GM10266 (cell line): Measurements from ENCODE around the gene TMEM127.
"Not testable (repeated sequence)": the region's sequence is repeated elsewhere in the genome, so short reads cannot be mapped to it uniquely, and the experiment has no call there.

ENCODE experiments used
- DNase-seq: peaks from one replicate; pipeline ENCODE4 v3.0.0; 2012; ENCODE audit errors: extremely low spot score
- TF ChIP-seq, protein P1 (sequence below): IDR thresholded peaks from 2 replicates; pipeline ENCODE4 v1.5.1; 2012; ENCODE audit warnings: mild to moderate bottlenecking, low read depth; ENCODE audit not compliant: control insufficient read depth, insufficient read depth; ENCODE audit errors: missing control alignments

The TMEM127 gene

DNA sequence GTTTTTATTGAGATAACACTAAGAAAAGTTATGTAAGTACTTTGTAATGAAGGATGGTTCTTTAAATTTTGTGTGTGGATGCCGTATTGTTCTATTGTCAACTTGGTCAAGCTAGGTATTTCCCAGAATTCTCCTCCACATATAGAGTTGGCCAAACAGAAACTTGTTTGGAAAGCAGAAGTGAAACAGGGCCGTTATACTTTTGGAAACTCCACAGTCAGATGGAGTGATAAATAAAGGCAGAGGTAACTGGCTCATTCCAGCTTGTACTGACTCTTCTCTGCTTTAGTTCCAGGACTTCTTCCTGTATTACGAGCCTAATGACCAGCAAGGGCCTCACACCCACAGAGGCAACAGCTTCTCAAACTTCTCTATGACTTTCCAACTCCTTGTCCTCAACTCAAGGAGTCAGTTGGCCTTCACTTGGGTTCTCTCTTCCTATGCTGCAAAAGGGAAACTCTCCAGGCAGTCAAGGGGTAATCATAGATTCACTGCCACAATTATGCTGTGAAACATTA is 40.7 kb downstream of the TMEM127 start:
- TF ChIP-seq, protein P1, sequence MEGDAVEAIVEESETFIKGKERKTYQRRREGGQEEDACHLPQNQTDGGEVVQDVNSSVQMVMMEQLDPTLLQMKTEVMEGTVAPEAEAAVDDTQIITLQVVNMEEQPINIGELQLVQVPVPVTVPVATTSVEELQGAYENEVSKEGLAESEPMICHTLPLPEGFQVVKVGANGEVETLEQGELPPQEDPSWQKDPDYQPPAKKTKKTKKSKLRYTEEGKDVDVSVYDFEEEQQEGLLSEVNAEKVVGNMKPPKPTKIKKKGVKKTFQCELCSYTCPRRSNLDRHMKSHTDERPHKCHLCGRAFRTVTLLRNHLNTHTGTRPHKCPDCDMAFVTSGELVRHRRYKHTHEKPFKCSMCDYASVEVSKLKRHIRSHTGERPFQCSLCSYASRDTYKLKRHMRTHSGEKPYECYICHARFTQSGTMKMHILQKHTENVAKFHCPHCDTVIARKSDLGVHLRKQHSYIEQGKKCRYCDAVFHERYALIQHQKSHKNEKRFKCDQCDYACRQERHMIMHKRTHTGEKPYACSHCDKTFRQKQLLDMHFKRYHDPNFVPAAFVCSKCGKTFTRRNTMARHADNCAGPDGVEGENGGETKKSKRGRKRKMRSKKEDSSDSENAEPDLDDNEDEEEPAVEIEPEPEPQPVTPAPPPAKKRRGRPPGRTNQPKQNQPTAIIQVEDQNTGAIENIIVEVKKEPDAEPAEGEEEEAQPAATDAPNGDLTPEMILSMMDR = no peak
- peak; percentile 44 for DNase-seq

DNA sequence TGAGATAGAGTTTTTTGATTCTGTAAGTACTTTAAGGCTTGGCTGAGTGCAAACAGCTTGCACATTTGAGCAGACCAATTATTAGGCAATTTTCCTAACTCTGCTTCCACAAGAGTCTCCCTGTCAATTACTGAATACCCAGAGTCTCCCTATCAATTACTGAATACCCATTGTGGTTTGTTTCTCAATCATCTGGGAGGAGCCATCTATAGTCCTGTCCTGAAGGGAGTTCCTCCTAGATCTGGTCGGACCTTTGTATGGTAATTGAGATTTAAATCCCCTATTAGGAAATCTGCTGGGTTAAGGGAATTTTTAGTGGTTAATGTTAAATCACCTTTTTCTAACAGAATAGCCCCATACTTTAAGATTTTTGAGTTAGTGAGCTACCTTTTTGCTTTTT is 44.7 kb downstream of the TMEM127 start:
- not testable (repeated sequence) for DNase-seq

DNA sequence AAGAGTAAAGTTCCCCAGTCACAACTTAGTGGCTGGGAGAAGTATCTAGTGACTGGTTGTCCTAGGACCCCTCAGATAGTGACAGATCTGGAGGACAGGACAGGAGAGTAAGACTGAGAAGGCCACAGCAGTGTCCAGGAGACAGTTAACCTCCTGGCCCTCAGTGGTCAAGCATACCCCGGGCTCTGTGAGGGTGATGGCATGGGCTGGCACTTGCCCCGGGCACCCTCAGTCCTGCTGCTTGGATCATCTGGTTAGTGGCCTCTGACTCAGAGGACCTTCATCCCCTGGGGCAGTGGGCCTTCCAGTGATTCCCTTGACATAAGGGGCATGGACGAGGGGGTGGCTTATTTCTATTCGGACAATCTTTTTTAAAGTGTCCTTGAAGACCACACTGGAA is 45.8 kb downstream of the TMEM127 start:
- DNase-seq = not testable (repeated sequence)

GRCh38 chr2:96218508-96219131 is 47.2 kb downstream of the TMEM127 start:
- DNase-seq = no peak
- TF ChIP-seq, protein P1 = no peak

DNA sequence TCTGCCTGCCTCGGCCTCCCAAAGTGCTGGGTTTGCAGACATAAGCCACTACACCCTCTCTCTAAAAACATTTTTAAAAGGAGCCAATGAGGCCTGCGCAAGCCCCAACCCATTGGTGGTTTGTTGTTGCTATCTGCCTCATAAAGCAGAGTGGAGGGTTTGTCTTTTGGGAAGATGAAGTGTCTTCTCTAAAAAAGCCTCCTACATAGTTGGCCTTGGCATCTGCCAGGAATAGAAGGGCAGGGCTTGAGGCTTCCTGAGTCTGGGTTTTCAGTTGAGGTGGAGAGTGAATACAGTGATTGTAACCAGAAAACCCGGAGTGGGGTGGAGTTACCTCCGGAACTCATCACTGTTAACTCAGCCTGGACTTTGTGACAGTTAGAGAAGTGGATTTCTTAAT is 51.2 kb downstream of the TMEM127 start:
- DNase-seq = no peak
- TF ChIP-seq, protein P1 = no peak

GRCh38 chr2:96213379-96213778 is 52.4 kb downstream of the TMEM127 start:
- TF ChIP-seq, protein P1 = no peak
- no peak for DNase-seq

DNA sequence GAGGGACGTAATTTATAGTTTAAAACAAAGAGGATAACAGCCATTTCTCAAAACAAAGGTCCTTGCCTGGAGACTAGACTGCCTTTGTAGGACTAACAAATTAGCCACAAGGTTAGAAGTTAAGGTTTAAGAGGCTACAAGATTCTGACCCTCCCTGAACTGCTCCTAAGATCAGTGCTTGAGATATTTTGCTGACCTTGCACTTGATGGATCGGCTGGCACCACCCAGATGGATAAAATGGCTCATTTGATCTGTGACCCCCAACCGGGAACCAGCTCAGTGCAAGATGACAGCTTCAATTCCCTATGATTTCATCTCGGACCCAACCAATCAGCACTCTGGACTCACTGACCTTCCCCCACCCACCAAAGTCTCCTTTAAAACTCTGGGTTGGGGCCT is 53.5 kb downstream of the TMEM127 start:
- TF ChIP-seq, protein P1 = no peak
- no peak for DNase-seq

DNA sequence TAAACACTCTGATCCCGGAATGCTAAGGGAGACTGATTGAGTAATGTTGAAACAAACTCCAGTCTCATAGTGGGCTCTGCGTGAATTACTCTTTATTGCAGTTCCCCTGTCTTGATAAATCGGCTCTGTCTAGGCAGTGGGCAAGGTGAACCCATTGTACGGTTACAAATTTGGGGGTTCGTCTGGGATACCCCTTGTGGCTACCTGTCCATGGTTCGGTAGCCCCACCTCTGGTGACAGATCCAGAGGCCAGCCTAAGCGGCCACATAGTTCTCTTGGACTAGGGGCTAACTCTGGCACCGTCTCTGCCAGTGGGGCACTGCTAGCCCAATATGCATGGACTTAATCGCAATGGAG is 56.1 kb downstream of the TMEM127 start:
- DNase-seq = no peak
- TF ChIP-seq, protein P1 = no peak
